ENCODE data around the gene ABCC5. TPM values are rescaled to one million over a fixed set of nuclear protein-coding genes. Genes with fewer than 3 reads are reported as not detected.

Gene ABCC5
- total and polyA plus RNA-seq, 2 experiments from 2014 or later: 27.8 to 41.4 TPM

GRCh38 chr3:183895296-183895695 lies 122.4 kb downstream of the ABCC5 start:
- H3K4me2 ChIP-seq: no peak overlapping the region
- DNase-seq (ENCODE audit: low spot score): peak; percentile 62
- no peaks in the 10 kb centered on the region for H4K20me1 ChIP-seq (ENCODE audit: insufficient read depth, poor library complexity, severe bottlenecking)

GRCh38 chr3:183892610-183893214 lies 125.0 kb downstream of the ABCC5 start:
- no peaks in the 10 kb centered on the region for H3K36me3 ChIP-seq (replicated peaks; ENCODE audit: insufficient read depth, low read depth)
- no peak overlapping the region for H2AFZ ChIP-seq
- peak; percentile 41 for DNase-seq (ENCODE audit: low spot score)
- H3K79me2 ChIP-seq: no peaks in the 10 kb centered on the region
- H4K20me1 ChIP-seq (ENCODE audit: insufficient read depth, poor library complexity, severe bottlenecking): no peaks in the 10 kb centered on the region
- H3K4me2 ChIP-seq: no peak overlapping the region
- no peak for TF ChIP-seq EZH2 (IDR thresholded peaks at IDR 0.05; ENCODE audit: borderline replicate concordance)
- no peak for TF ChIP-seq CTCF (IDR thresholded peaks at IDR 0.05; ENCODE audit: poor library complexity)
- TF ChIP-seq EZH2phosphoT487 (IDR thresholded peaks at IDR 0.05; ENCODE audit: low read depth, severe bottlenecking, unreplicated experiment): no peak
- H3K4me1 ChIP-seq (ENCODE audit: insufficient read depth): peaks cover 3% of the 10 kb centered on the region
- H3K27ac ChIP-seq: peak overlapping the region; percentile 56
- 71% methylated on average over 9 of the region's 9 CpGs for WGBS (ENCODE audit: low lambda C conversion rate, missing lambda C conversion rate)
- H3K4me3 ChIP-seq: no peak overlapping the region
- no peaks in the 10 kb centered on the region for H3K27me3 ChIP-seq
- H3K9me3 ChIP-seq (ENCODE audit: low read depth): no peaks in the 10 kb centered on the region
- H3K9me2 ChIP-seq (replicated peaks; ENCODE audit: insufficient read depth): no peaks in the 10 kb centered on the region

More at GRCh38 chr3:183895296-183895695, 122.4 kb downstream of the ABCC5 start:
- no peaks in the 10 kb centered on the region for H3K27me3 ChIP-seq
- 22% methylated on average over 5 of the region's 5 CpGs for WGBS (ENCODE audit: low lambda C conversion rate, missing lambda C conversion rate)
- H3K36me3 ChIP-seq (replicated peaks; ENCODE audit: insufficient read depth, low read depth): no peaks in the 10 kb centered on the region
- no peak overlapping the region for H2AFZ ChIP-seq
- no peak overlapping the region for H3K27ac ChIP-seq
- H3K79me2 ChIP-seq: no peaks in the 10 kb centered on the region
- H3K4me1 ChIP-seq (ENCODE audit: insufficient read depth): peaks cover 3% of the 10 kb centered on the region
- no peaks in the 10 kb centered on the region for H3K9me2 ChIP-seq (replicated peaks; ENCODE audit: insufficient read depth)
- TF ChIP-seq EZH2 (IDR thresholded peaks at IDR 0.05; ENCODE audit: borderline replicate concordance) (no peak), CTCF (IDR thresholded peaks at IDR 0.05; ENCODE audit: poor library complexity) (peak; percentile 82)
- H3K4me3 ChIP-seq: no peak overlapping the region
- no peaks in the 10 kb centered on the region for H3K9me3 ChIP-seq (ENCODE audit: low read depth)

- no peak for DNase-seq (ENCODE audit: low spot score)
- Histone ChIP-seq H3K4me3 (no peak overlapping the region), H3K36me3 (replicated peaks; ENCODE audit: insufficient read depth, low read depth) (no peaks in the 10 kb centered on the region), H3K4me2 (no peak overlapping the region), H4K20me1 (ENCODE audit: insufficient read depth, poor library complexity, severe bottlenecking) (peaks cover 19% of the 10 kb centered on the region), H2AFZ (no peak overlapping the region), H3K9me3 (ENCODE audit: low read depth) (no peaks in the 10 kb centered on the region), H3K4me1 (ENCODE audit: insufficient read depth) (peaks cover 14% of the 10 kb centered on the region), H3K79me2 (peaks cover 37% of the 10 kb centered on the region), H3K9me2 (replicated peaks; ENCODE audit: insufficient read depth) (no peaks in the 10 kb centered on the region), H3K27me3 (no peaks in the 10 kb centered on the region), H3K27ac (no peak overlapping the region)
- 96% methylated on average over 10 of the region's 10 CpGs for WGBS (ENCODE audit: low lambda C conversion rate, missing lambda C conversion rate)
- TF ChIP-seq EZH2phosphoT487 (IDR thresholded peaks at IDR 0.05; ENCODE audit: low read depth, severe bottlenecking, unreplicated experiment) (no peak), EZH2 (IDR thresholded peaks at IDR 0.05; ENCODE audit: borderline replicate concordance) (no peak), CTCF (IDR thresholded peaks at IDR 0.05; ENCODE audit: poor library complexity) (no peak)
Observed at GRCh38 chr3:183885766-183886165, 131.9 kb downstream of the ABCC5 start.

Data from hepatocyte (in vitro differentiated cells).